ENCODE results near the gene GANAB. TPM values are rescaled to one million over a fixed set of nuclear protein-coding genes. Genes with fewer than 3 reads are reported as not detected.
"Not testable (repeated sequence)": the region's sequence is repeated elsewhere in the genome, so short reads cannot be mapped to it uniquely, and the experiment has no call there.

GANAB gene
- total RNA-seq, 1 donor from 2014 or later = 96.8 TPM

DNA sequence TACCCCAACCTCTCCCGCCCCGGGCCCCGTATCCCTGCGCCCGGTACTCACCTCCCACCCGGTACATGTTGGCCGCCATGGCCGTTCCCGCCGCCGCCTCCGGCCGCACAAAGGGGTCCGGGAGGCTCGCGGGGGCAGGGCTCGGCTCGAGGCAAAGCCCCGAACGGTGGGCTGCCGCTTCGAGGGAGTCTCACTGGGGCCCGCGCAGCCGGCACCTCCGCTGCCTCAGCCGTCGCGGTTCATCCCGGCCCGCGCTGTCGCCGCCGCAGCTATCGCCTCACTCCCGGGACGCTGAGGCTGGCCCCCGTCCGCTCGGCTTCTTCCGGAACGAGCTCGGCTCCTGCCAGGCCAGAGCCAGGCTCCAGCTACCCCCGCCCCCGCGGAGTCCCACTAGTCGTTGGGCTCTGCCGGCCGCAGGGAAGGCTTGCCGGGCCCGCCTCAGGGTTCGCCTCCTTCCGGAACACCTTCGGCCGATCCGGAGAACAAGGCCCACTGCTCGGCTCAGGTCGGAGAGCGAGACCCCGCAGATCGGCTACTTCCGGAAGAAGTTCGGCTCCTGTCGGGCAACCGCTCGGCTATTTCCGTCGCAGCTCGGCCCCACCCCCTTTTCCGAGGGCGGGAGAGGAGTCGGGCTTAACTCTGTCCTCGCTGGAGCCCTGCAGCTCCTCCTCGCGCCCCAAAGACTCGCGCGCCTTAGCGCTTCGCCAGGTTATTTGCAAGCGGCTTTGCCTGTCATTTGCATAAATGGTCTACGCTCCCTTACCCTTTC is 44.9 kb downstream of the GANAB start, which contains the start of gene MTA2:
MTA2 (minus strand) TSS at position 494 of the 769 bp plus-strand sequence; CDS start at position 79, 415 bp downstream.
- DNase-seq (ENCODE audit: low spot score) = peak; percentile 99

DNA sequence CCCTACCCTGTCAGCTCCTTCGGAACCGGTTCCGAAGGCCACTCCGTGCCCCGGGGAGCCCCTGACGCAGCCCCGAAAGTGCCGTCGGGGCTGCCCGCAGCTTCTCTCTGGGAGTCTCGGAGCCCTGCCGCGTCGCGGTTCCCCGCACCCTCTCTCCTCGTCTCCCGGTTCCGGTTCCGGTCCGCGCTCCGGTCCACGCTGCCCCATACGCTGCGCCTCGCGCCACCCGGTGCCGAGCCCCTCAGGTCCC is 45.4 kb downstream of the GANAB start:
- DNase-seq (ENCODE audit: low spot score) = no peak

- no peak for DNase-seq (ENCODE audit: low spot score)
Observed at GRCh38 chr11:62600367-62601121, 45.9 kb downstream of the GANAB start.

- DNase-seq (ENCODE audit: low spot score) = peak; percentile 71
Observed at GRCh38 chr11:62599901-62600300, 46.5 kb downstream of the GANAB start.

DNA sequence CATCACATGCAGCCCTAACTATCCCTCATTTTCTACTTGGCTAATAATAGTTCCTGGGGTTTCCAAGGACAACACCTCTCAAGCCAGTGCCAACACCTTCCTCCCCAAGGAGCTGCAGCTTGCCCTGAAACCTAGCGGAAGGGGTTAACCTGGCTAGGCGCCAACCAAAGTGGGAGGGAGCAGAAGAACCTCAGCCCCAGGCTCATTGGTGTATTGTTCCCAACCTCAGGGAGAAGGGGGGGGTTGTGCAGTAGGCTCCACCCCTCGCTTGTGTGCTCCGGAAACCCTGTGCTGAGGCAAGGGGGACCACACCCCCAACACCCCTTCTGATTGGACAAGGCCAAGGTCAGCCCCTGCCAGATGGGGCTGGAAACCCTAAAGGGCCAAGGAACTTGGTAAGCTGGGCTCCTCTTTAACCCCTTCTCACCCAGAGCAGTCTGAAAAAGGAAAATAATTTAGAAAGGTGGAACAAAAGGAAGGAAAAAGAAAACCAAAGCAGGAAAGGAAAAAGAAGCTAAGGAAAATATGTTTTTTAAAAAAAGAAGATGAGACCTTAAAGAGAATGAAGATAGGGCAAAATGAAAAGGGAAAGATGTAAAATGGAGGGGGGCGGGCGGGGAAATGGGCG is 47.2 kb downstream of the GANAB start:
- DNase-seq (ENCODE audit: low spot score) = peak; percentile 98

DNA sequence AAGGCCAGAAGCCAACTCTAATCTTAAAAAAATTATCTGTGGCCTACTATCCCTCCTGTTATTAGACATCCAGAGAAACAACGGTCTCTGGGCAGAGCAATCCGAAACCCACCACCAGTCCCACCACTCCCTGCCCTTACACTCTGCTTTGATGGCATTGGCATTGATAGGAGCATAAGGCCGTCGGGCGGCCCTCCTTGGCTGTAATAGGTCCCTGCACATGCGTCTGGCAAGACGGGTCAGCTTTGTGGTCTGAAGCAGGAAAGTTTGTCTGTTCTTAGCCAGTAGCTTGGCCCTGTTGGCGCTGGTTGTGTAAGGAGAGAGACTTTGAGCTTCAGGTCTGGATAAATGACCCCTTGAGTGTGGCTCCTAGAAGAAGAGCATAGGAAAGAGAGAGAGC is 51.3 kb downstream of the GANAB start:
- no peak for DNase-seq (ENCODE audit: low spot score)

GRCh38 chr11:62593434-62594044 is 52.9 kb downstream of the GANAB start:
- DNase-seq (ENCODE audit: low spot score) = peak; percentile 71

- DNase-seq (ENCODE audit: low spot score) = no peak
Observed at GRCh38 chr11:62592989-62593421, 53.4 kb downstream of the GANAB start.

GRCh38 chr11:62592146-62592815 is 54.1 kb downstream of the GANAB start:
- DNase-seq (ENCODE audit: low spot score) = no peak

GRCh38 chr11:62591448-62592145 is 54.8 kb downstream of the GANAB start, which contains the start of gene TUT1:
TSS of gene TUT1 (minus strand) at chr11:62591523. CDS start at chr11:62591485, 38 bp downstream.
- DNase-seq (ENCODE audit: low spot score) = peak; percentile 99

- no peak for DNase-seq (ENCODE audit: low spot score)
Observed at GRCh38 chr11:62588966-62589637, 57.3 kb downstream of the GANAB start.

- not testable (repeated sequence) for DNase-seq (ENCODE audit: low spot score)
Observed at GRCh38 chr11:62585356-62585755, 61.1 kb downstream of the GANAB start.

GRCh38 chr11:62581735-62582134 is 64.7 kb downstream of the GANAB start:
- DNase-seq (ENCODE audit: low spot score) = not testable (repeated sequence)

GRCh38 chr11:62580959-62581715 is 65.3 kb downstream of the GANAB start:
- DNase-seq (ENCODE audit: low spot score) = no peak

DNA sequence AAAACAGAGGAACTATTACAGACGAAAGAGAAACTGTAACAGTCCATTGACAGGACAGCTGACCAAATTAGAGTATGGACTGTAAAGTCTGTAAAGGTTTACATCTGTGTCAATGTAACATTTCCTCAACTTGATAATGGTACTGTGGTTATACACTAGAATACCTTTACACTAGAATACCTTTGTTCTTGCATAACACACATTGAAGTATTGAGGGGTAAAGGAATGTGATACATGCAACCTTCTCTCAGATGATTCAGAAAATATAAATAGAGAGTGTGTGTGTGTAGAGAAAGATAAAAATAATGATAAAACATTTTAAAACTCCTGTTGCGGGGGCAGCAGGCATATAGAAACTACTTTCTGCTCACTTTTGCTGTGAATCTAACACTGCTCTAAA is 67.2 kb downstream of the GANAB start:
- DNase-seq (ENCODE audit: low spot score) = no peak

DNA sequence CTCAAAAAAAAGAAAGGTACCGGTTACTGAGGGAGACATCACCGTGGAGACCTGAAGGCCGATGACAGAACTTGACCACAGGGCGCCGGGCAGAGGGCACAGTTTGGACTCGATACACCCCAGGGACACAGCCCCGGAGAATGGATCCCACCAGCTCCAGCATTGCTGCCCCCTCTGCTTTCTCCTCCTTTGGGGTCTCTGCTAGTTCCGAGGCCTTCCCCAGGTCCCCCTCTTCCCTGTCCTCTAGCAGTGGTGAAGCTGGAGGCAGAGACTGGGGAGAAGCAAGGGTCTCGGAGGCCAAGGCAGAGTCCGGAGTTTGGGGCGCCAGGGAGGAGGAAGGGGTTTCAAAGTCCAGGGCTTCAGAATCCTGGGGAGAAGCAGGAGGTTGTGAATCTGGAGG is 67.9 kb downstream of the GANAB start:
- no peak for DNase-seq (ENCODE audit: low spot score)

GRCh38 chr11:62577046-62577714 is 69.2 kb downstream of the GANAB start:
- no peak for DNase-seq (ENCODE audit: low spot score)

DNA sequence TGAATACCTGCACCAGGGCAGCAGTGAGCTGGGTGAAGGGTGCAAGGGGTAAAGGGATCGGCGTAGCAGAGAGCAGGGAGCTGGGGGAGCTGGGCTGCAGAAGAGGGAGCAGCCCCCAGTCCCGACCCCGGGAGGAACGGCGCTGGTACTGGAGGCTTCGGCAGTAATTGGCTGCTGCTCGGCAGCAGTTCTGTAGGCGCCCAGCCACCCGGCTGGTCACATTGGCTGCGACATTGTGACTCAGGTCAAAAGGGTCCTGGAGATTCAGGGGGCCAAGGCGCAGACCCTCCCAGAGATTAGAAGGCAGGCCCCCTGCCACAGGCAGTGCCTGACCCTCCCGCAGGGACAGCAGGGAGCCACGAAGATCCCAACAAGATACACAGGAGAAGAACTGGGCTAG is 70.6 kb downstream of the GANAB start:
- DNase-seq (ENCODE audit: low spot score) = no peak

- no peak for DNase-seq (ENCODE audit: low spot score)
Observed at GRCh38 chr11:62575156-62575555, 71.3 kb downstream of the GANAB start.
